ENCODE measurements around the gene PRUNE2. TPM values are rescaled to one million over a fixed set of nuclear protein-coding genes. Genes with fewer than 3 reads are reported as not detected.
A peak's percentile ranks its signal among the peaks of the same experiment; 100 is the strongest.

PRUNE2 gene
- total and polyA plus RNA-seq, 9 of the 15 experiments (the other 6 are each of a cell fraction or from before 2014, with no cell fraction given), result 0.05 to 0.45 (median 0.18) TPM; not detected in 1

DNA sequence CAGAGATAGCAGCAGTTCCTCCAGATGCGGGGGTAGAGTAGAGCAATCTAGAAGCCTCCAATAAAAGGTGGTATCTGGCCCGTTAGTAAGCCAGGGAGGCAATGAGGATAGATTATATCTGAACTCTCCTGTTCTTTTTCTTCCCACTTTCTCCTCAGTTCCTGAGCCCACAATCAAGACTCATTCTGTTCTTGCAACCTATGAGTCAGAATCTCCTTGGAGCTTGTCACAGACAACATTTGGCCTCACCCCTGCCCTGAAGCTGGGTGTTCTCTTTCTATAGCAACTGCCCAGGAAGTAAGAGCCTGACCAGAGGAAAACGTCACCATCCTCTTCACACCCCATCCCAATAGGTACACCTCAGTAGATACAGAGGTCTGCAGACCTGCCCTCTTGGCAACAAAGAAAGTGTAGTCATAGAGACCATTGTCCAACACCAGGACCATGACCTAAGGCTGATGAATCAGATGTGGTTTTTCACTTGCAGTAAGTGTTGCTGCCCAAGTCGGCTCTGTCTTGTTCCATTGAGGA, 218.0 kb downstream of the PRUNE2 start (continued):
- TF ChIP-seq MTF1 (CRISPR knock-in tag; IDR thresholded peaks at IDR 0.05; ENCODE audit: borderline replicate concordance) (no peak), FUS (optimal IDR thresholded peaks at IDR 0.05; ENCODE audit: low read depth, low read length) (no peak), JUND (IDR thresholded peaks at IDR 0.05; ENCODE audit: borderline replicate concordance, low read depth, low read length) (peak; percentile 9; the same call in 1 of the 2 replicates), JUND (tag; IDR thresholded peaks at IDR 0.05; ENCODE audit: borderline replicate concordance, low read depth, low read length) (peak; percentile 40; the same call in 1 of the 3 replicates), FOSL1 (tag; conservative IDR thresholded peaks at IDR 0.05) (peak; percentile 91), ZEB2 (IDR thresholded peaks at IDR 0.05) (no peak)

DNA sequence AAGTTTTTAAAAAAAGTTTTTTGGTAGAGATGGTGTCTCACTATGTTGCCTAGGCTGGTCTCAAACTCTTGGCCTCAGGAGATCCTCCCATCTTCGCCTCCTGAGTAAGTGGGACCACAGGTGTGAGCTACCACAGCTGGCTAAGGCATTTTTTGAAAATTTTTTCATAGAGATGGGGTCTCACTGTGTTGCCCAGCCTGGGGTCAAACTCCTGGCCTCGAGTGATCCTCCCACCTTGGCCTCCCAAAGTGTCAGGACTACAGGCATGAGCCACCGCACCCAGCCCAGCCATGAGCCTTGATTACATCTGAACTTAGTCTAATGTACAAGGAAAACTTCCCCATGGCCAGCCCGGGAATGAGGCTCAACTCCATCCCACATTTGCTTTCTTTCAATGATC, 219.2 kb downstream of the PRUNE2 start:
- in situ Hi-C loops (cut with MboI) (no loop called here), intact Hi-C loops (cut with micrococcal nuclease) (no loop called here)
- ATAC-seq (no peak), FAIRE-seq (no peak), DNase-seq (ENCODE audit: extremely low read depth in 1 of 4, low spot score in 3 of 4) (no peak)
- Histone ChIP-seq H3K36me3 (ENCODE audit: control insufficient read depth, insufficient read depth, low read length) (no peaks in the 10 kb centered on the region), H3K9me3 (replicated peaks; ENCODE audit: control insufficient read depth, insufficient read depth, low read depth, low read length) (no peaks in the 10 kb centered on the region), H3K27me3 (ENCODE audit: control insufficient read depth in 2 of 2, insufficient read depth in 2 of 2, low read length in 2 of 2) (peaks cover 0 to 2% of the 10 kb centered on the region in 2 experiments; a peak in 1 of 5 replicates), H3K9me1 (ENCODE audit: control insufficient read depth, insufficient read depth, low read length) (no peaks in the 10 kb centered on the region), H3K4me1 (replicated peaks in 1 of 2; ENCODE audit: control insufficient read depth in 2 of 2, insufficient read depth in 2 of 2, low read length in 2 of 2) (no peaks in the 10 kb centered on the region; a peak in 1 of 5 replicates), H3K9ac (ENCODE audit: insufficient read depth in 1 of 2, low read depth in 2 of 2, low read length in 2 of 2) (no peak overlapping the region), H3K4me3 (no peak overlapping the region), H4K20me1 (replicated peaks; ENCODE audit: control insufficient read depth, insufficient read depth, low read length) (no peaks in the 10 kb centered on the region), H2AFZ (ENCODE audit: low read depth, low read length) (no peak overlapping the region), H3K27ac (ENCODE audit: extremely low read depth, low read depth, low read length) (no peak overlapping the region), H3K79me2 (ENCODE audit: control insufficient read depth, insufficient read depth, low read length) (no peaks in the 10 kb centered on the region), H3K4me2 (ENCODE audit: insufficient read depth, low read length) (no peak overlapping the region)
- WGBS (ENCODE audit: insufficient coverage, low coverage, missing lambda C conversion rate), result 13% methylated on average over 4 of the region's 4 CpGs
- CTCF ChIA-PET (ENCODE audit: low intra/inter-chr PET ratio), result no interaction called here
- POLR2A ChIA-PET, result interaction anchor here (0.8 kb wide), 1 partner anchor 61 kb away, joined by 3 read pairs; no protein-coding TSS in a partner anchor
- no peak for TF ChIP-seq HNRNPK (IDR thresholded peaks at IDR 0.05; ENCODE audit: low read depth, low read length, poor library complexity, severe bottlenecking)
- TF ChIP-seq SMAD2 (IDR thresholded peaks at IDR 0.05; ENCODE audit: low read depth, low read length), result no peak
- TF ChIP-seq ZNF41 (CRISPR knock-in tag; conservative IDR thresholded peaks at IDR 0.05), result no peak
- TF ChIP-seq, protein P1, sequence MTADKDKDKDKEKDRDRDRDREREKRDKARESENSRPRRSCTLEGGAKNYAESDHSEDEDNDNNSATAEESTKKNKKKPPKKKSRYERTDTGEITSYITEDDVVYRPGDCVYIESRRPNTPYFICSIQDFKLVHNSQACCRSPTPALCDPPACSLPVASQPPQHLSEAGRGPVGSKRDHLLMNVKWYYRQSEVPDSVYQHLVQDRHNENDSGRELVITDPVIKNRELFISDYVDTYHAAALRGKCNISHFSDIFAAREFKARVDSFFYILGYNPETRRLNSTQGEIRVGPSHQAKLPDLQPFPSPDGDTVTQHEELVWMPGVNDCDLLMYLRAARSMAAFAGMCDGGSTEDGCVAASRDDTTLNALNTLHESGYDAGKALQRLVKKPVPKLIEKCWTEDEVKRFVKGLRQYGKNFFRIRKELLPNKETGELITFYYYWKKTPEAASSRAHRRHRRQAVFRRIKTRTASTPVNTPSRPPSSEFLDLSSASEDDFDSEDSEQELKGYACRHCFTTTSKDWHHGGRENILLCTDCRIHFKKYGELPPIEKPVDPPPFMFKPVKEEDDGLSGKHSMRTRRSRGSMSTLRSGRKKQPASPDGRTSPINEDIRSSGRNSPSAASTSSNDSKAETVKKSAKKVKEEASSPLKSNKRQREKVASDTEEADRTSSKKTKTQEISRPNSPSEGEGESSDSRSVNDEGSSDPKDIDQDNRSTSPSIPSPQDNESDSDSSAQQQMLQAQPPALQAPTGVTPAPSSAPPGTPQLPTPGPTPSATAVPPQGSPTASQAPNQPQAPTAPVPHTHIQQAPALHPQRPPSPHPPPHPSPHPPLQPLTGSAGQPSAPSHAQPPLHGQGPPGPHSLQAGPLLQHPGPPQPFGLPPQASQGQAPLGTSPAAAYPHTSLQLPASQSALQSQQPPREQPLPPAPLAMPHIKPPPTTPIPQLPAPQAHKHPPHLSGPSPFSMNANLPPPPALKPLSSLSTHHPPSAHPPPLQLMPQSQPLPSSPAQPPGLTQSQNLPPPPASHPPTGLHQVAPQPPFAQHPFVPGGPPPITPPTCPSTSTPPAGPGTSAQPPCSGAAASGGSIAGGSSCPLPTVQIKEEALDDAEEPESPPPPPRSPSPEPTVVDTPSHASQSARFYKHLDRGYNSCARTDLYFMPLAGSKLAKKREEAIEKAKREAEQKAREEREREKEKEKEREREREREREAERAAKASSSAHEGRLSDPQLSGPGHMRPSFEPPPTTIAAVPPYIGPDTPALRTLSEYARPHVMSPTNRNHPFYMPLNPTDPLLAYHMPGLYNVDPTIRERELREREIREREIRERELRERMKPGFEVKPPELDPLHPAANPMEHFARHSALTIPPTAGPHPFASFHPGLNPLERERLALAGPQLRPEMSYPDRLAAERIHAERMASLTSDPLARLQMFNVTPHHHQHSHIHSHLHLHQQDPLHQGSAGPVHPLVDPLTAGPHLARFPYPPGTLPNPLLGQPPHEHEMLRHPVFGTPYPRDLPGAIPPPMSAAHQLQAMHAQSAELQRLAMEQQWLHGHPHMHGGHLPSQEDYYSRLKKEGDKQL (CRISPR knock-in tag; IDR thresholded peaks at IDR 0.05; ENCODE audit: borderline replicate concordance), result no peak
- TF ChIP-seq HOXB6 (CRISPR knock-in tag; IDR thresholded peaks at IDR 0.05; ENCODE audit: borderline replicate concordance), result no peak
- no TSS peak for BruUV-seq (replicated peaks)

All from K562 (cell line).